DOHH2 (cell line): ENCODE measurements around the gene TRPV6.

ENCODE experiments used
- H3F3A ChIP-seq: fragments of 200-600 bp; sonication (generic), shearing (Covaris generic); 2 replicates; pipeline ENCODE4 v1.6.0; 2016; ENCODE audit warnings: antibody characterized with exemption, mild to moderate bottlenecking; ENCODE audit not compliant: control insufficient read depth, insufficient read depth
- H3K27ac ChIP-seq: fragments of 200-600 bp; sonication (generic); 2 replicates; pipeline ENCODE4 v1.5.1; 2014; ENCODE audit warnings: low read depth, mild to moderate bottlenecking, low read length, moderate library complexity
- H3K27me3 ChIP-seq: fragments of 200-600 bp; sonication (generic); 2 replicates; pipeline ENCODE4 v1.6.1; 2014; ENCODE audit warnings: mild to moderate bottlenecking, low read length, mixed read lengths; ENCODE audit not compliant: control insufficient read depth
- H3K36me3 ChIP-seq: fragments of 200-600 bp; sonication (generic); 2 replicates; pipeline ENCODE4 v1.6.1; 2014; ENCODE audit warnings: mild to moderate bottlenecking, low read length, moderate library complexity, mixed read lengths; ENCODE audit not compliant: control insufficient read depth
- H3K4me1 ChIP-seq: fragments of 200-600 bp; sonication (generic); 2 replicates; pipeline ENCODE4 v1.6.1; 2014; ENCODE audit warnings: mild to moderate bottlenecking, low read length, mixed read lengths; ENCODE audit not compliant: control insufficient read depth
- H3K4me2 ChIP-seq: fragments of 200-600 bp; sonication (generic); 2 replicates; pipeline ENCODE4 v1.6.0; 2014; ENCODE audit warnings: mild to moderate bottlenecking, low read length, moderate library complexity
- H3K4me3 ChIP-seq: fragments of 200-600 bp; sonication (generic); 2 replicates; pipeline ENCODE4 v1.5.1; 2014; ENCODE audit warnings: mild to moderate bottlenecking, low read length, mixed read lengths
- H3K79me2 ChIP-seq: fragments of 200-600 bp; sonication (generic); 2 replicates; pipeline ENCODE4 v1.6.1; 2014; ENCODE audit warnings: mild to moderate bottlenecking, low read length, mixed read lengths; ENCODE audit not compliant: control insufficient read depth
- H3K9me2 ChIP-seq: fragments of 200-600 bp; sonication (generic); replicated peaks from 2 replicates; pipeline ENCODE4 v1.6.1; 2014; ENCODE audit warnings: mild to moderate bottlenecking, low read length, mixed read lengths; ENCODE audit not compliant: control insufficient read depth
- H3K9me3 ChIP-seq: fragments of 200-600 bp; sonication (generic); 2 replicates; pipeline ENCODE4 v1.6.1; 2014; ENCODE audit warnings: antibody characterized with exemption, low read length, mixed read lengths; ENCODE audit not compliant: control insufficient read depth, insufficient read depth
- H4K20me1 ChIP-seq: fragments of 200-600 bp; sonication (generic); 2 replicates; pipeline ENCODE4 v1.6.0; 2014; ENCODE audit warnings: low read depth, mild to moderate bottlenecking, antibody characterized with exemption, low read length, moderate library complexity; ENCODE audit not compliant: control insufficient read depth, insufficient read depth
- CTCF ChIP-seq: fragments of 200-600 bp; sonication (generic); IDR thresholded peaks from one replicate; pipeline ENCODE4 v1.5.1; 2014; ENCODE audit warnings: antibody characterized with exemption, mild to moderate bottlenecking, low read depth, low read length; ENCODE audit not compliant: poor library complexity, severe bottlenecking
- EZH2phosphoT487 ChIP-seq: fragments of 200-600 bp; sonication (generic); IDR thresholded peaks from 2 replicates; pipeline ENCODE4 v1.6.1; 2017; ENCODE audit warnings: borderline replicate concordance, mild to moderate bottlenecking, antibody characterized with exemption, low read length, moderate library complexity, mixed read lengths

The TRPV6 gene

GRCh38 chr7:142879060-142879459, 6.5 kb downstream of the TRPV6 start:
- H3F3A ChIP-seq: no peaks in the 10 kb centered on the region
- peaks cover 47% of the 10 kb centered on the region for H3K27me3 ChIP-seq
- no peaks in the 10 kb centered on the region for H3K9me2 ChIP-seq
- H3K9me3 ChIP-seq: no peaks in the 10 kb centered on the region
- no peaks in the 10 kb centered on the region; the same call in 1 of the 2 replicates for H4K20me1 ChIP-seq
- no peaks in the 10 kb centered on the region for H3K79me2 ChIP-seq
- H3K4me1 ChIP-seq: no peaks in the 10 kb centered on the region
- H3K36me3 ChIP-seq: no peaks in the 10 kb centered on the region
- H3K4me2 ChIP-seq: no peak overlapping the region
- H3K4me3 ChIP-seq: no peak overlapping the region
- H3K27ac ChIP-seq: no peak overlapping the region
- TF ChIP-seq CTCF (no peak), EZH2phosphoT487 (no peak)

- Histone ChIP-seq H3K4me3 (no peak overlapping the region), H3K4me1 (no peaks in the 10 kb centered on the region), H4K20me1 (no peaks in the 10 kb centered on the region; the same call in 1 of the 2 replicates), H3K27ac (no peak overlapping the region), H3K4me2 (no peak overlapping the region), H3K9me2 (no peaks in the 10 kb centered on the region), H3K9me3 (no peaks in the 10 kb centered on the region), H3K79me2 (no peaks in the 10 kb centered on the region), H3K36me3 (no peaks in the 10 kb centered on the region), H3K27me3 (peaks cover 45% of the 10 kb centered on the region), H3F3A (no peaks in the 10 kb centered on the region)
- TF ChIP-seq CTCF: no peak
- TF ChIP-seq EZH2phosphoT487: no peak
Observed at GRCh38 chr7:142878315-142878714, 7.2 kb downstream of the TRPV6 start.

DNA sequence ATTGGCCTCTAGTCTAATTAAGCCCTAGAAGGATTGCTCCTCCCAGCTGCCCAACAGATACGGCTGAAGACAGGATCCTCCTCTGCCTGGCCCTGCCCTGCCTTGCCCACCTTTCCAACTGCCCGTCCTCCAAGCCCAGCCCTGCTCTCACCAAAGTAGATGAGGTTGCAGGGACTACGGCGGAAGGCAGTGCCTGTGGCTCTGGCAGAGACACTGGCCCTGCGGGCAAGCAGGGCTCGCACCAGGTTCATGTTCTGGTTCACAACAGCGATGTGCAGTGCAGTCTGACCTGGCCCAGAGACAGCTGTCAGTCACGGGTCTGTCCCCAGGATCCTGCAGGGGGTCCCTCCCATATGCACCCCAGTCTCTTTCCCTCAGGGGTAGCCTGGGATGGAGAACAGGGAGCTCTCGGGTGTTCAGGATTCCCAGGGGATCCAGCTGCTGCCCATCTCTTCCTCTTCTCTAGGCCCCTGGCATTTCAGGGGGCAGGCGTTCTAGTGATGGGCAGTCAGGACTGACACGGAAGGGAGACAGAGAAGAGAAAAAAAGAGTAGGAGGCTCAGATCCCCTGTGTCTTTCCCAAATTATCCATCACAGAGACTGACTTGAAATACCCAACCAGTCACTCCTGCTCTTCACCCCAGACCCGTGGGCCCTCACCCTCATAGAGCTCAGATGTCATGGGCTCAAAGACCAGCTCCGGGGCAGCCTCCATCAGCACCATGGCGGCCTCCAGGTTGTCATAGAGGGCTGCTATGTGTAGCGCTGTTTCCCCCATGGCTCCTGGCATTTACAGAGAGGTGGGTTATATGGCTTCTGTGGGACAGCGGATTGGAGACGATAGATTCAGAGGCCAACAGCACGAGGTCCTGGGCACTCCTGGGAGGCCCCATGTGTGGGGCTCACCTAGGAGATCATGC, 8.3 kb downstream of the TRPV6 start:
- H3F3A ChIP-seq: no peaks in the 10 kb centered on the region
- TF ChIP-seq CTCF (no peak), EZH2phosphoT487 (no peak)
- no peak overlapping the region for H3K4me2 ChIP-seq
- no peaks in the 10 kb centered on the region; the same call in 1 of the 2 replicates for H4K20me1 ChIP-seq
- no peaks in the 10 kb centered on the region for H3K9me3 ChIP-seq
- H3K4me1 ChIP-seq: no peaks in the 10 kb centered on the region
- H3K9me2 ChIP-seq: no peaks in the 10 kb centered on the region
- no peaks in the 10 kb centered on the region for H3K36me3 ChIP-seq
- H3K27ac ChIP-seq: no peak overlapping the region
- no peak overlapping the region for H3K4me3 ChIP-seq
- H3K79me2 ChIP-seq: no peaks in the 10 kb centered on the region
- peaks cover 42% of the 10 kb centered on the region for H3K27me3 ChIP-seq
